ENCODE results near the gene MGAT4A. TPM values are rescaled to one million over a fixed set of nuclear protein-coding genes. Genes with fewer than 3 reads are reported as not detected.

MGAT4A gene
- total RNA-seq, 4 donors from 2014 or later = 52.8 to 243 (median 175) TPM

DNA sequence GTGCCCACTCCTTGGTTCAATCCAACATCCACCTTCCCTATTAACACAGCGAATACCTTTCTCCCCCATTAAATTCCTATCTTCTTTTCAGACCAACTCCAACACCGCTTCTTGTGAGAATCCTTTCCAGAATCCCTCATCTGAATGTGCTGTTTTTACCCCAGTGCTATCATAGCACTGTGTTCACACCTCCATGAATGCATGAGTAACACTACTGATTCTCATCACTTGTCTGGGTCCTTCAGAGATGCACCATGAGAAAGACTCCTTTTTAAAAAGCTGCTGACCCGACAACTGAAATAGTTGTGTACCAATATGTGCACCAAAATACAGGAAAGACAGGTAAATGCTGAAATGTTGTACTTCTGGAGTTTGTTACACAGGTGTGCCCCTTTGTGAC, 18.8 kb downstream of the MGAT4A start:
- no peaks in the 10 kb centered on the region for H3K9me3 ChIP-seq
- H3K36me3 ChIP-seq = no peaks in the 10 kb centered on the region
- peaks cover 0 to 24% (median 14%) of the 10 kb centered on the region in 4 donors for H3K4me1 ChIP-seq
- H3K27me3 ChIP-seq = no peaks in the 10 kb centered on the region
- no peak for DNase-seq
- TF ChIP-seq POLR2A (IDR thresholded peaks at IDR 0.05) = no peak
- TF ChIP-seq, protein P1, sequence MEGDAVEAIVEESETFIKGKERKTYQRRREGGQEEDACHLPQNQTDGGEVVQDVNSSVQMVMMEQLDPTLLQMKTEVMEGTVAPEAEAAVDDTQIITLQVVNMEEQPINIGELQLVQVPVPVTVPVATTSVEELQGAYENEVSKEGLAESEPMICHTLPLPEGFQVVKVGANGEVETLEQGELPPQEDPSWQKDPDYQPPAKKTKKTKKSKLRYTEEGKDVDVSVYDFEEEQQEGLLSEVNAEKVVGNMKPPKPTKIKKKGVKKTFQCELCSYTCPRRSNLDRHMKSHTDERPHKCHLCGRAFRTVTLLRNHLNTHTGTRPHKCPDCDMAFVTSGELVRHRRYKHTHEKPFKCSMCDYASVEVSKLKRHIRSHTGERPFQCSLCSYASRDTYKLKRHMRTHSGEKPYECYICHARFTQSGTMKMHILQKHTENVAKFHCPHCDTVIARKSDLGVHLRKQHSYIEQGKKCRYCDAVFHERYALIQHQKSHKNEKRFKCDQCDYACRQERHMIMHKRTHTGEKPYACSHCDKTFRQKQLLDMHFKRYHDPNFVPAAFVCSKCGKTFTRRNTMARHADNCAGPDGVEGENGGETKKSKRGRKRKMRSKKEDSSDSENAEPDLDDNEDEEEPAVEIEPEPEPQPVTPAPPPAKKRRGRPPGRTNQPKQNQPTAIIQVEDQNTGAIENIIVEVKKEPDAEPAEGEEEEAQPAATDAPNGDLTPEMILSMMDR (IDR thresholded peaks at IDR 0.05) = no peak
- H3K27ac ChIP-seq = no peak overlapping the region
- H3K4me3 ChIP-seq = no peak overlapping the region

DNA sequence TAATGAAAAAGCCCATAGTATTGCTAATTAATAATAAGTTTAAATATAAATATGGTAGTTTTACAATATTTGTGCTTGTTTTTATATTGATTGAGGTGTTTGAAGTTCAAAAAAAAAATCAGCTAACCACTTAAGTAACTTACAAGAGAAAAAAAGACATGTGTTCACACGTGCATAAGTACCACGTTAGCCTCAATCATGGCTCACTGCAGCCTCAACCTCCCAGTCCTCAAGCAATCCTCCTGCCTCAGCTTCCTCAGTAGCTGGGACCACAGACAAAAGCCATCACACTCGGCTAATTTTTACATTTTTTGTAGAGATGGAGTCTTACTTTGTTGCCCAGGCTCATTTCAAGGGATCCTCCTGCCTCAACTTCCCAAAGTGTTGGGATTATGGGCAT, 19.4 kb downstream of the MGAT4A start:
- no peak overlapping the region for H3K27ac ChIP-seq
- TF ChIP-seq, protein P1 (IDR thresholded peaks at IDR 0.05) = no peak
- no peak for TF ChIP-seq POLR2A (IDR thresholded peaks at IDR 0.05)
- no peaks in the 10 kb centered on the region for H3K27me3 ChIP-seq
- H3K36me3 ChIP-seq = no peaks in the 10 kb centered on the region
- H3K9me3 ChIP-seq = no peaks in the 10 kb centered on the region
- no peak overlapping the region for H3K4me3 ChIP-seq
- H3K4me1 ChIP-seq = peaks cover 0 to 26% (median 14%) of the 10 kb centered on the region in 4 donors
- no peak for DNase-seq

DNA sequence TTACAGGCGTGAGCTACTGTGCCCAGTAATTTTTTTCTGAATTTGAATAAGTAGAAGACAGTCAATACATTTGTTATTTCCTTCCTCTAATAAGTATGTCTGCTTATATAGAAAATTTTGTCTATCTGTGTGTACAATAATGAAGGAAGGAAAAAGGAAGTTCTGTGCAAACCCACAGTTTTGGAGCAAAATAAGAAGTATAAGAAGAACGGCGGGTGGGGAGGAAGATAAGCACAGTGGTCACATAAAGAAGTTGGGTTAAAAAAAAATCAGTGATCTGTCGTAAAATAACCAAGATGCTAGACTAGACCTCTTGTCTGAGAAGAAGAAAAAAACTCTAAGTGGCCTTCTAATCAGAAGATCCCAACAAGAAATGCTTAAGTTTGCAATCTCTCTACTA, 20.2 kb downstream of the MGAT4A start:
- H3K4me1 ChIP-seq = peaks cover 0 to 26% (median 14%) of the 10 kb centered on the region in 4 donors
- H3K9me3 ChIP-seq = no peaks in the 10 kb centered on the region
- H3K4me3 ChIP-seq = no peak overlapping the region
- no peak for DNase-seq
- no peak for TF ChIP-seq POLR2A (IDR thresholded peaks at IDR 0.05)
- TF ChIP-seq, protein P1 (IDR thresholded peaks at IDR 0.05) = no peak
- no peak overlapping the region for H3K27ac ChIP-seq
- no peaks in the 10 kb centered on the region for H3K36me3 ChIP-seq
- no peaks in the 10 kb centered on the region for H3K27me3 ChIP-seq

DNA sequence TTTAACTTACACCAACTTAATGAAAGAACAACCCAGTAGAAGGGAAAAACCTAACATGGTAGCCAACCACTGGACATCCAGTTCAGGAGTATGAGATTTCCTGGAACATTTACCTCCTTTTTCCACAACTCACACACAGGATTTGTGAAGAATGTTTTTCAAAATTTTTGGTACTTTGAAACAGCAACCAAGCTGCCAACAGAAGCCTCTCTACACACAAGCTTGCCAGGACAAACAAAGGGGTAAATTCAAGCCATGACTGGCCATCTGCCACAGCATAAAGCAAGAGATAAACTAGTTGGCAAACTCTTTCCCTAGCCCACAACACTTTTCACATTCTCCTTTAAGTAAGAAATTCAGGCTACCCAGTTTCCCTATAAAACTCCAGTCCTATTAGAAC, 21.4 kb downstream of the MGAT4A start:
- TF ChIP-seq, protein P1 (IDR thresholded peaks at IDR 0.05) = no peak
- TF ChIP-seq POLR2A (IDR thresholded peaks at IDR 0.05) = no peak
- no peak overlapping the region for H3K4me3 ChIP-seq
- no peaks in the 10 kb centered on the region for H3K27me3 ChIP-seq
- H3K9me3 ChIP-seq = no peaks in the 10 kb centered on the region
- peaks cover 0 to 28% (median 15%) of the 10 kb centered on the region in 4 donors for H3K4me1 ChIP-seq
- no peaks in the 10 kb centered on the region for H3K36me3 ChIP-seq
- DNase-seq = no peak
- no peak overlapping the region for H3K27ac ChIP-seq

DNA sequence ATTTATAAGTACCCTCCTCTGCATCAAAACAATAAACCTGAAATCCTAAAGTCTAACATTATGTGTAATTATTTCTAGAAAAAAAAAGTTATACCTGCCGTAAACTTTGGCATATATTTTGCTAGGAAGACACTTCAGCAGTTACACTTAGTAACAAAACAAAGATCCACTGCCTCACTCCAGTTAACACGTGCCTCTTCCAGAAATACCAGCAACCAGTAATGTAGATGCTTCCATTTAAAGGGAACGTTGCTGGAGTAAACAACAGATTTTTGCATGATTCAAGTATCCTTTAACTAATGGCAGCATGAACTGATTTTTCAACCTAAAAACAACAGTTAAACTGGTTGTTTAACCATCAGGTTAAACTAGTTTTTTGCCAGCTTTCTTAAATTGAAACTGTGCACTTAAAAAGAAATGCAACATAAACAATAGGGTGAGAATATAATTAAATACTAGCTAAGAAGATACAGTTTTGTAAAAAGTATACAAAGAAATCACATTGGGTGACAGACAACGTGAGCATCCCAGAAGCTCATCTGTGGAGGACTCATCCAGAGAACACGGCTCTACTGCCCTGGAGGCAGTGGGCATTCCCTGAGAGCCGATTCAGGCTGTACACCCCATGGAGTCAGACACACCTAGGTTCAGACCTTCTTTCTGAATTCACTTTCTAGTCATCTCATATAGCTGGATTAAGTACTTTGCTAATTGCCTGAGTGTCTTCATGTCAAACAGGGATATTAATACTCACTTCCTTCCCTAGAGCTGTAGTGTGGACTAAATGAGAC, 22.3 kb downstream of the MGAT4A start:
- no peak for DNase-seq
- Histone ChIP-seq H3K4me1 (peaks cover 0 to 35% (median 18%) of the 10 kb centered on the region in 4 donors), H3K4me3 (no peak overlapping the region), H3K27me3 (no peaks in the 10 kb centered on the region), H3K36me3 (no peaks in the 10 kb centered on the region), H3K27ac (peak overlapping the region in 1 of 4 donors; percentile 7), H3K9me3 (no peaks in the 10 kb centered on the region)
- TF ChIP-seq, protein P1 (IDR thresholded peaks at IDR 0.05) = no peak
- no peak for TF ChIP-seq POLR2A (IDR thresholded peaks at IDR 0.05)
